Left forelimb (tissue), 1 donor: ENCODE data around the gene SLC30A3.
"Not testable (repeated sequence)": the region's sequence is repeated elsewhere in the genome, so short reads cannot be mapped to it uniquely, and the experiment has no call there.

Source experiments
- DNase-seq: peaks from one replicate; pipeline ENCODE4 v3.0.0-alpha.2; 2018; ENCODE audit warnings: low spot score

The SLC30A3 gene

GRCh38 chr2:27285481-27285880 is 22.6 kb upstream of the SLC30A3 start:
- no peak for DNase-seq

GRCh38 chr2:27284996-27285395 is 22.1 kb upstream of the SLC30A3 start:
- DNase-seq = no peak

GRCh38 chr2:27282892-27283291 is 20.0 kb upstream of the SLC30A3 start:
- DNase-seq = no peak

GRCh38 chr2:27281855-27282559 is 19.2 kb upstream of the SLC30A3 start, which contains the start of gene TRIM54:
TRIM54 (plus strand) TSS chr2:27282429; CDS start chr2:27282732, 303 bp downstream.
- DNase-seq = no peak

- DNase-seq = no peak
These were observed 18.6 kb upstream of the SLC30A3 start for GRCh38 chr2:27281442-27281841.

GRCh38 chr2:27280826-27281225 is 18.0 kb upstream of the SLC30A3 start:
- no peak for DNase-seq

GRCh38 chr2:27278010-27278409 is 15.2 kb upstream of the SLC30A3 start:
- no peak for DNase-seq

GRCh38 chr2:27275211-27276150 is 12.6 kb upstream of the SLC30A3 start, which contains the start of gene DNAJC5G:
DNAJC5G (plus strand) TSS chr2:27275433; CDS start chr2:27276729, 1,296 bp downstream.
- DNase-seq = no peak

GRCh38 chr2:27272537-27273522 is 10.0 kb upstream of the SLC30A3 start:
- not testable (repeated sequence) for DNase-seq

GRCh38 chr2:27271631-27272340 is 8.9 kb upstream of the SLC30A3 start:
- no peak for DNase-seq

GRCh38 chr2:27270670-27271069 is 7.8 kb upstream of the SLC30A3 start:
- no peak for DNase-seq

GRCh38 chr2:27270131-27270530 is 7.3 kb upstream of the SLC30A3 start:
- no peak for DNase-seq

GRCh38 chr2:27268296-27268695 is 5.4 kb upstream of the SLC30A3 start:
- not testable (repeated sequence) for DNase-seq

- DNase-seq = no peak
These were observed 2.7 kb upstream of the SLC30A3 start for GRCh38 chr2:27265536-27265870.

- no peak for DNase-seq
These were observed 2.1 kb upstream of the SLC30A3 start for GRCh38 chr2:27264753-27265535.

GRCh38 chr2:27264253-27264752 is 1.5 kb upstream of the SLC30A3 start:
- DNase-seq = no peak

- no peak for DNase-seq
These were observed 723 bp upstream of the SLC30A3 start for GRCh38 chr2:27263287-27264252.

- no peak for DNase-seq
These were observed 935 bp downstream of the SLC30A3 start for GRCh38 chr2:27261926-27262298.
